Gastrocnemius medialis (tissue), 4 donors: ENCODE results near the gene LINC01488.

Source experiments
- CTCF ChIP-seq, 5 experiments: fragments of 450-650 bp in 3 of 5; fragments of 200-600 bp in 2 of 5; sonication (generic) in 2 of 5; IDR thresholded peaks in 4 of 5; conservative IDR thresholded peaks in 1 of 5; 1 replicate in 4 of 5; 2 replicates in 1 of 5; pipeline ENCODE4 v1.5.1; 2016 to 2019; ENCODE audit warnings: antibody characterized with exemption in 5 of 5, mild to moderate bottlenecking in 3 of 5, moderate library complexity in 3 of 5
- POLR2A ChIP-seq, 2 donors: fragments of 450-650 bp; IDR thresholded peaks; one replicate each; pipeline ENCODE4 v1.6.1; 2017; ENCODE audit warnings: antibody characterized with exemption in 2 of 2, mild to moderate bottlenecking in 2 of 2, moderate library complexity in 2 of 2

GRCh38 chr11:69526453-69526810 is 45.0 kb downstream of the LINC01488 start:
- no peak for TF ChIP-seq CTCF (IDR thresholded peaks at IDR 0.05 in 4 of 5, conservative IDR thresholded peaks at IDR 0.05 in 1 of 5)
- TF ChIP-seq POLR2A (IDR thresholded peaks at IDR 0.05), result no peak
